HG03432 (cell line): ENCODE measurements around the gene SMIM35.

Experiments used
- ATAC-seq: cut with Tn5 transposase; IDR thresholded peaks from one replicate; pipeline ENCODE4 v1.9.1; 2021; ENCODE audit warnings: mild to moderate bottlenecking, moderate library complexity; ENCODE audit not compliant: unreplicated experiment

Gene SMIM35

GRCh38 chr11:117969160-117969991, 117.4 kb downstream of the SMIM35 start:
- ATAC-seq, result no peak

- no peak for ATAC-seq
Observed at GRCh38 chr11:117966908-117967307, 119.9 kb downstream of the SMIM35 start.

- ATAC-seq, result no peak
Observed at GRCh38 chr11:117962826-117963225, 123.9 kb downstream of the SMIM35 start.

- ATAC-seq, result no peak
Observed at GRCh38 chr11:117961896-117962295, 124.9 kb downstream of the SMIM35 start.

GRCh38 chr11:117960406-117960805, 126.4 kb downstream of the SMIM35 start:
- no peak for ATAC-seq

GRCh38 chr11:117959438-117960149, 127.2 kb downstream of the SMIM35 start:
- ATAC-seq, result no peak

GRCh38 chr11:117958949-117959348, 127.8 kb downstream of the SMIM35 start:
- no peak for ATAC-seq
